ENCODE data around the gene VIPR2.

DNA sequence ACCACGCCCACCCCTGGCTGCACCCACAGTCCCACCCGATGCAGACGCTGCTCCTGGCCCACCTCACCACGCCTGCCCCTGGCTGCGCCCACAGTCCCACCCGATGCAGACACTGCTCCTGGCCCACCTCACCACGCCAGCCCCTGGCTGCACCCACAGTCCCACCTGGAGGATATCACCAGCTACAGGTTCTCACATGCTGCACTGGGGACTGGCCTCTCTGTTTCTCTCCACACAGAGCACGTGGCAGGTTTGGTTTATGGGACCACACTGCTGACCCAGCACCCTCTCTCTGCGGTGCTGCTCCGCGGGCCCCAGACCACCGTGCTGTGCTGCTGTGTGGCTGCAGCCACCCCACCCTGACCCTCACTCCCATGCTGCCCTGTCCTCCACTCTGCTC lies 120.9 kb downstream of the VIPR2 start:
- TF ChIP-seq POLR2AphosphoS5 (IDR thresholded peaks at IDR 0.05; ENCODE audit: low read depth, low read length) (no peak), POLR2A (IDR thresholded peaks at IDR 0.05; ENCODE audit: low read depth, low read length) (no peak), TAF1 (IDR thresholded peaks at IDR 0.05; ENCODE audit: low read depth, low read length) (no peak)
